Measurements from ENCODE around the gene MOXD1. TPM values are rescaled to one million over a fixed set of nuclear protein-coding genes. Genes with fewer than 3 reads are reported as not detected.
"Not testable (repeated sequence)": the region's sequence is repeated elsewhere in the genome, so short reads cannot be mapped to it uniquely, and the experiment has no call there.

Gene MOXD1
- total RNA-seq, 2 donors from 2014 or later, result not detected

GRCh38 chr6:132348231-132348630 is 53.0 kb downstream of the MOXD1 start:
- Mint-ChIP-seq H3K9me3 (no peaks in the 10 kb centered on the region), H3K4me3 (no peak overlapping the region), H3K4me1 (peaks cover 5% of the 10 kb centered on the region), H3K27me3 (no peaks in the 10 kb centered on the region), H3K36me3 (ENCODE audit: low read depth) (no peaks in the 10 kb centered on the region), H3K27ac (no peak overlapping the region)
- ATAC-seq (replicated peaks), result no peak

- H3K27ac Mint-ChIP-seq, result no peak overlapping the region
- H3K9me3 Mint-ChIP-seq, result peaks cover 4% of the 10 kb centered on the region
- H3K27me3 Mint-ChIP-seq, result peaks cover 17% of the 10 kb centered on the region
- H3K36me3 Mint-ChIP-seq (ENCODE audit: low read depth), result no peaks in the 10 kb centered on the region
- no peaks in the 10 kb centered on the region for H3K4me1 Mint-ChIP-seq
- no peak for ATAC-seq (replicated peaks)
- no peak overlapping the region for H3K4me3 Mint-ChIP-seq
Observed at GRCh38 chr6:132344811-132345210, 56.5 kb downstream of the MOXD1 start.

- Mint-ChIP-seq H3K4me1 (no peaks in the 10 kb centered on the region), H3K27ac (no peak overlapping the region), H3K9me3 (peaks cover 4% of the 10 kb centered on the region), H3K36me3 (ENCODE audit: low read depth) (no peaks in the 10 kb centered on the region), H3K27me3 (peaks cover 17% of the 10 kb centered on the region), H3K4me3 (no peak overlapping the region)
- ATAC-seq (replicated peaks), result no peak
Observed at GRCh38 chr6:132341646-132342045, 59.6 kb downstream of the MOXD1 start.

GRCh38 chr6:132334521-132334885 is 66.8 kb downstream of the MOXD1 start:
- H3K4me3 Mint-ChIP-seq, result no peak overlapping the region
- no peaks in the 10 kb centered on the region for H3K9me3 Mint-ChIP-seq
- no peak overlapping the region for H3K27ac Mint-ChIP-seq
- H3K27me3 Mint-ChIP-seq, result peaks cover 16% of the 10 kb centered on the region
- ATAC-seq (replicated peaks), result no peak
- H3K36me3 Mint-ChIP-seq (ENCODE audit: low read depth), result no peaks in the 10 kb centered on the region
- H3K4me1 Mint-ChIP-seq, result no peaks in the 10 kb centered on the region

GRCh38 chr6:132333639-132334520 is 67.4 kb downstream of the MOXD1 start:
- Mint-ChIP-seq H3K9me3 (no peaks in the 10 kb centered on the region), H3K27ac (no peak overlapping the region), H3K27me3 (peaks cover 20% of the 10 kb centered on the region), H3K4me1 (no peaks in the 10 kb centered on the region), H3K36me3 (ENCODE audit: low read depth) (no peaks in the 10 kb centered on the region), H3K4me3 (no peak overlapping the region)
- no peak for ATAC-seq (replicated peaks)

GRCh38 chr6:132330759-132331158 is 70.5 kb downstream of the MOXD1 start:
- Mint-ChIP-seq H3K36me3 (ENCODE audit: low read depth) (no peaks in the 10 kb centered on the region), H3K27me3 (peaks cover 23% of the 10 kb centered on the region), H3K4me3 (no peak overlapping the region), H3K27ac (no peak overlapping the region), H3K4me1 (no peaks in the 10 kb centered on the region), H3K9me3 (no peaks in the 10 kb centered on the region)
- ATAC-seq (replicated peaks), result no peak

- ATAC-seq (replicated peaks), result peak; percentile 34
- Mint-ChIP-seq H3K9me3 (no peaks in the 10 kb centered on the region), H3K4me1 (no peaks in the 10 kb centered on the region), H3K36me3 (ENCODE audit: low read depth) (no peaks in the 10 kb centered on the region), H3K4me3 (no peak overlapping the region), H3K27me3 (peaks cover 24% of the 10 kb centered on the region), H3K27ac (no peak overlapping the region)
Observed at GRCh38 chr6:132322398-132322797, 78.9 kb downstream of the MOXD1 start.

GRCh38 chr6:132320007-132320406 is 81.3 kb downstream of the MOXD1 start:
- Mint-ChIP-seq H3K9me3 (peaks cover 7% of the 10 kb centered on the region), H3K36me3 (ENCODE audit: low read depth) (no peaks in the 10 kb centered on the region), H3K27me3 (peaks cover 12% of the 10 kb centered on the region), H3K27ac (no peak overlapping the region), H3K4me1 (no peaks in the 10 kb centered on the region), H3K4me3 (no peak overlapping the region)
- no peak for ATAC-seq (replicated peaks)

GRCh38 chr6:132316970-132317369 is 84.3 kb downstream of the MOXD1 start:
- ATAC-seq (replicated peaks), result no peak
- peaks cover 7% of the 10 kb centered on the region for H3K9me3 Mint-ChIP-seq
- no peak overlapping the region for H3K27ac Mint-ChIP-seq
- peaks cover 10% of the 10 kb centered on the region for H3K27me3 Mint-ChIP-seq
- no peaks in the 10 kb centered on the region for H3K4me1 Mint-ChIP-seq
- H3K4me3 Mint-ChIP-seq, result no peak overlapping the region
- no peaks in the 10 kb centered on the region for H3K36me3 Mint-ChIP-seq (ENCODE audit: low read depth)

- Mint-ChIP-seq H3K27me3 (peaks cover 7% of the 10 kb centered on the region), H3K9me3 (peaks cover 7% of the 10 kb centered on the region), H3K4me3 (no peak overlapping the region), H3K4me1 (no peaks in the 10 kb centered on the region), H3K36me3 (ENCODE audit: low read depth) (no peaks in the 10 kb centered on the region), H3K27ac (no peak overlapping the region)
- no peak for ATAC-seq (replicated peaks)
Observed at GRCh38 chr6:132314432-132314831, 86.8 kb downstream of the MOXD1 start.

GRCh38 chr6:132310921-132311320 is 90.4 kb downstream of the MOXD1 start:
- no peak for ATAC-seq (replicated peaks)
- Mint-ChIP-seq H3K27me3 (peaks cover 31% of the 10 kb centered on the region), H3K36me3 (ENCODE audit: low read depth) (no peaks in the 10 kb centered on the region), H3K9me3 (peaks cover 14% of the 10 kb centered on the region), H3K4me1 (no peaks in the 10 kb centered on the region), H3K27ac (no peak overlapping the region), H3K4me3 (no peak overlapping the region)

GRCh38 chr6:132310151-132310550 is 91.1 kb downstream of the MOXD1 start:
- not testable (repeated sequence) for H3K4me1 Mint-ChIP-seq; H3K4me3 Mint-ChIP-seq; H3K36me3 Mint-ChIP-seq (ENCODE audit: low read depth); H3K27ac Mint-ChIP-seq; ATAC-seq (replicated peaks)
- Mint-ChIP-seq H3K27me3 (peaks cover 32% of the 10 kb centered on the region), H3K9me3 (peaks cover 14% of the 10 kb centered on the region)

- no peaks in the 10 kb centered on the region for H3K4me1 Mint-ChIP-seq
- ATAC-seq (replicated peaks), result no peak
- no peaks in the 10 kb centered on the region for H3K36me3 Mint-ChIP-seq (ENCODE audit: low read depth)
- no peak overlapping the region for H3K4me3 Mint-ChIP-seq
- no peak overlapping the region for H3K27ac Mint-ChIP-seq
- peaks cover 14% of the 10 kb centered on the region for H3K9me3 Mint-ChIP-seq
- H3K27me3 Mint-ChIP-seq, result peaks cover 31% of the 10 kb centered on the region
Observed at GRCh38 chr6:132304891-132305305, 96.4 kb downstream of the MOXD1 start.

GRCh38 chr6:132300323-132300949 is 100.8 kb downstream of the MOXD1 start:
- ATAC-seq (replicated peaks), result no peak
- no peaks in the 10 kb centered on the region for H3K36me3 Mint-ChIP-seq (ENCODE audit: low read depth)
- H3K27ac Mint-ChIP-seq, result no peak overlapping the region
- peaks cover 17% of the 10 kb centered on the region for H3K27me3 Mint-ChIP-seq
- no peak overlapping the region for H3K4me3 Mint-ChIP-seq
- no peaks in the 10 kb centered on the region for H3K4me1 Mint-ChIP-seq
- H3K9me3 Mint-ChIP-seq, result no peaks in the 10 kb centered on the region

GRCh38 chr6:132298344-132298949 is 102.8 kb downstream of the MOXD1 start:
- Mint-ChIP-seq H3K4me1 (no peaks in the 10 kb centered on the region), H3K27me3 (peaks cover 20% of the 10 kb centered on the region), H3K27ac (no peak overlapping the region), H3K36me3 (ENCODE audit: low read depth) (no peaks in the 10 kb centered on the region), H3K4me3 (no peak overlapping the region), H3K9me3 (no peaks in the 10 kb centered on the region)
- no peak for ATAC-seq (replicated peaks)
